ENCODE results near the gene CERS4.
"Not testable (repeated sequence)": the region's sequence is repeated elsewhere in the genome, so short reads cannot be mapped to it uniquely, and the experiment has no call there.

CERS4 gene

GRCh38 chr19:8243146-8243545 lies 34.0 kb downstream of the CERS4 start:
- DNase-seq (ENCODE audit: low read depth): no peak

- no peak for DNase-seq (ENCODE audit: low read depth)
These were observed 35.3 kb downstream of the CERS4 start for GRCh38 chr19:8244442-8244841.

- DNase-seq (ENCODE audit: low read depth): no peak
These were observed 37.0 kb downstream of the CERS4 start for GRCh38 chr19:8245869-8246835.

- not testable (repeated sequence) for DNase-seq (ENCODE audit: low read depth)
These were observed 38.1 kb downstream of the CERS4 start for GRCh38 chr19:8247129-8247890.

- DNase-seq (ENCODE audit: low read depth): no peak
These were observed 39.5 kb downstream of the CERS4 start for GRCh38 chr19:8248348-8249328.

- no peak for DNase-seq (ENCODE audit: low read depth)
These were observed 41.4 kb downstream of the CERS4 start for GRCh38 chr19:8250596-8250995.

- no peak for DNase-seq (ENCODE audit: low read depth)
These were observed 41.9 kb downstream of the CERS4 start for GRCh38 chr19:8251025-8251472.

- peak; percentile 91 for DNase-seq (ENCODE audit: low read depth)
These were observed 43.9 kb downstream of the CERS4 start for GRCh38 chr19:8252922-8253589.

GRCh38 chr19:8253678-8254077 lies 44.5 kb downstream of the CERS4 start:
- DNase-seq (ENCODE audit: low read depth): no peak

GRCh38 chr19:8254286-8255001 lies 45.3 kb downstream of the CERS4 start:
- no peak for DNase-seq (ENCODE audit: low read depth)

GRCh38 chr19:8255426-8256125 lies 46.4 kb downstream of the CERS4 start:
- DNase-seq (ENCODE audit: low read depth): no peak

- no peak for DNase-seq (ENCODE audit: low read depth)
These were observed 47.3 kb downstream of the CERS4 start for GRCh38 chr19:8256276-8257051.

GRCh38 chr19:8257052-8257443 lies 47.9 kb downstream of the CERS4 start:
- DNase-seq (ENCODE audit: low read depth): no peak

- no peak for DNase-seq (ENCODE audit: low read depth)
These were observed 50.2 kb downstream of the CERS4 start for GRCh38 chr19:8259142-8259921.

- no peak for DNase-seq (ENCODE audit: low read depth)
These were observed 50.7 kb downstream of the CERS4 start for GRCh38 chr19:8259922-8260247.

- no peak for DNase-seq (ENCODE audit: low read depth)
These were observed 52.2 kb downstream of the CERS4 start for GRCh38 chr19:8261347-8261746.

GRCh38 chr19:8261881-8262280 lies 52.7 kb downstream of the CERS4 start:
- DNase-seq (ENCODE audit: low read depth): no peak

GRCh38 chr19:8262431-8262830 lies 53.3 kb downstream of the CERS4 start:
- DNase-seq (ENCODE audit: low read depth): no peak
